Breast epithelium (tissue), 3 donors: ENCODE results near the gene NSUN2.

ENCODE experiments used
- CTCF ChIP-seq, 3 donors: fragments of 450-650 bp; IDR thresholded peaks; one replicate each; pipeline ENCODE4 v1.5.1; 2016 to 2017; ENCODE audit warnings: antibody characterized with exemption in 3 of 3, mild to moderate bottlenecking in 3 of 3, moderate library complexity in 3 of 3
- POLR2A ChIP-seq: fragments of 450-650 bp; IDR thresholded peaks from one replicate; pipeline ENCODE4 v1.6.1; 2016; ENCODE audit warnings: antibody characterized with exemption, mild to moderate bottlenecking, moderate library complexity
- POLR2AphosphoS5 ChIP-seq, 3 donors: sonication (generic); formaldehyde crosslinking; IDR thresholded peaks; one replicate each; pipeline ENCODE4 v1.6.1; 2017; ENCODE audit warnings: antibody characterized with exemption in 3 of 3

GRCh38 chr5:6673963-6674362 lies 41.1 kb upstream of the NSUN2 start:
- no peak for TF ChIP-seq POLR2A
- no peak for TF ChIP-seq CTCF (IDR thresholded peaks at IDR 0.05)
- no peak for TF ChIP-seq POLR2AphosphoS5 (IDR thresholded peaks at IDR 0.05)
